Esophagus squamous epithelium (tissue), 4 donors: ENCODE measurements around the gene MRPS27.

Experiments
- CTCF ChIP-seq, 6 experiments: fragments of 450-650 bp in 4 of 6; fragments of 200-600 bp in 2 of 6; sonication (generic) in 2 of 6; IDR thresholded peaks; one replicate each; pipeline ENCODE4 v1.5.1; 2016 to 2019; ENCODE audit warnings: antibody characterized with exemption in 6 of 6, mild to moderate bottlenecking in 4 of 6, moderate library complexity in 4 of 6
- POLR2A ChIP-seq, 4 donors: fragments of 450-650 bp; IDR thresholded peaks; one replicate each; pipeline ENCODE4 v1.6.1; 2017; ENCODE audit warnings: antibody characterized with exemption in 4 of 4, mild to moderate bottlenecking in 4 of 4, moderate library complexity in 3 of 4

GRCh38 chr5:72347801-72348308 is 27.8 kb upstream of the MRPS27 start:
- TF ChIP-seq CTCF (IDR thresholded peaks at IDR 0.05) = no peak
- TF ChIP-seq POLR2A (IDR thresholded peaks at IDR 0.05) = no peak
